HG02973 (cell line): ENCODE data around the gene USP47.

Source experiments
- ATAC-seq: cut with Tn5 transposase; IDR thresholded peaks from one replicate; pipeline ENCODE4 v1.9.1; 2021; ENCODE audit warnings: moderate library complexity; ENCODE audit not compliant: unreplicated experiment

USP47 gene

DNA sequence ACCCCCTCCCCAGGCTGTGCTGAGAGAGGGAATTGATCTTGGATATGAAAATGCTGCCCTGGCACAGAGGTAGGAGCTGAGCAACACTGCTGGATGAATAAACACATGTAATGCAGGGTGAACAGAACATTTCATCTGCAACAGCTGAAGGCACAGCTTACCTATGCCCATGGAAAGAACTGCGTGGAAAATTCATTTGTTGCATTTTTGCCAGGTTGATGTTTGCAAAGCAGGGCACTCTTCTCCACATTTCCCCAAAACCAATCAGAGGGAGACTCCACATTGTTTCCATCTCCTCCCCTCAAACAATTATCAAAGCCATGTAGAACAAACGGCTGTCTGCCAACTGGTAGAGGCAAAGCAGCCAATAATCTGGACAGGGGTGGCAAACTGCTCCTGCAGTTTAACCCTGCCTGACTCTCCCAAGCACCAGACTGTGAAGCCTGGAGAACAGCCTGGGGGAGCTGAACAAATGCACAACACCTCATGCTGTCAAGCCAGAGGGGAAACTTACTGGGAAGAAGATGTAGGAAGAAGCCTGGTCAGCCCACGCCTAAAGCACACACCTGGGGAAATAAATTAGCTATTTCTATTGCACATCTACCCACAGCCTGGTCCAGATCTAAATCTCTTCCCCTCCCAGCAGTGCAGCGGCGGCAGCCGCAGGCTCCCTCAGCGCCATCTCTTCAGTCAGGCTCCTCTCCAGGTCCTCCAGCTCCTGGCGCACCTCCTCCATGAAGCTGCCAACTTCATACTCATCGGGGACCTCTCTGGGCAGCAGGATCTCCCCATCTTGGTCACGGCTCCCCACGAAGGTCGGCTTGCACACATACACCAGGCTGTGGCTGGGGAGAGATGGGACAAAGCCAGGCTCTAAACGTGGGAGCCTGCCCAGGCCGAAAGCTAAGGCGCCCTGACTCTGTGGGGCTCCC, 122.3 kb downstream of the USP47 start:
- ATAC-seq, result no peak

DNA sequence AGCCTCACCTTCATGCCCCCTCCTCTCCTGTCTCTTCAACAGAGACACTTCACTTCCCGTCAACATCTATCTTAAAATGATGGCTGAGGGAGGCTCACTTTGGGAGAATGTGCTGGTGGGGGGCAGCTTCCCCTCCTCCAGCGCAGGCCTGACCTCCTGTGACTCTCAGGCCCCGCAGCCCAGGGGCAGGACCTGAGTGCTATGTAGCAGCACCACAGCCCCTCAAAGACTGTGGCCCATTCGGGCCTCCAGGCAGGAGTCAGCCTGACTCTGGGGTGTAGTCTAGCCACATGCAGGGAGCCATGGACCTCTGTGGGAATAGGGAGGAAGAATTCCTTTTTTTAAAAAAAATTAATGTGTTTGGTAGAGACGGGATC, 123.0 kb downstream of the USP47 start:
- ATAC-seq, result no peak

DNA sequence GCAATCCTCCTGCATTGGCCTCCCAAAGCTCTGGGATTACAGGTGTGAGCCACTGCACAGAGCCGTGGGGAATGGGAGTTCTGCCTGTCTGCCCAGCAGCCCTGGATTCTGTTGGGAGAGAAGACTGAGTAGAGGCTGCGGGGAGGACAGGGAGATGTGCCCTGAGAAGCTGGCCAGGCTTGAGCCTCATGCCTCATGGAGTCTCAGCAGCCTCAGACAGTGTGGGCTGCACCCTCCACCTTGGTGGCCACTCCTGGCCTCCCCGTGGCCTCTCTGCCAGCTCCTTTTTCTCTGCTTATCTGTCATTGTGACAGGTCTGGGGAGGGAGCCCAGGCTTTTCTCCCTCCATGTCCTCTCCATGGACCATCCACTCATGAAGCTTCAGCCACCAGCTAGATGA, 123.4 kb downstream of the USP47 start:
- no peak for ATAC-seq

DNA sequence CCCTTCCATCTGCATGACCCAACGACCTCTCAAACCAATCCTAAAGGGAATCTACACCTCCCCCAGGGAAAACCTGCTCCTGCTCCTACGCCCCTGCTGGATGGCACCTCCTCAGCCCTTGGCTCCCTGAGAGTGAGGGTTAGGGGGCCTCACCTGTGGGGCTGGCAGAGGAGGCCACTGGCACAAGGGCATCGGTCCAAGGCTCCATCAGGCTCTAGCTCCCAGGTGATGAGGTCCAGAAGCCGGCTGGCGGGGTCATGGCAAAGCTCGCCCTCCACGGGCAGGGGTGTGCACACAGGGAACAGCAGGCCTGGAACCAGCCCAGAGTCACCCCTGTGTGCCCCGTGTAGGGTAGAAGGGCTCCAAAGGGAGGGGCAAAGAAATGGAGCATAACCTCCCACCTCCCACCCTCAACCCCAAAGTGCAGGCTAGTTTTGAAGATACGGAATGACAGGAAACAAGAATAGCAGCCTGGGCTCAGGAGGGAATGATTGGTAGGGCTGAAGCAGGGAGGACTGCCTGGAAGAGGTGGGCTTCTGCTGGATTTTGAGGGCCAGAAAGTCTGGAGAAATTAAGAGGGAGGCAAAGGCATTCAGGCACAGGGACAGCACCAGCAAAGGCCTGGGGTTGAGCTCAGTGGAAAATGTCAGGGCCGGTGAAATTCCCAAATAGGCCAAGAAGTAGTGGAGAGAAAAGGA, 124.0 kb downstream of the USP47 start:
- ATAC-seq, result no peak

DNA sequence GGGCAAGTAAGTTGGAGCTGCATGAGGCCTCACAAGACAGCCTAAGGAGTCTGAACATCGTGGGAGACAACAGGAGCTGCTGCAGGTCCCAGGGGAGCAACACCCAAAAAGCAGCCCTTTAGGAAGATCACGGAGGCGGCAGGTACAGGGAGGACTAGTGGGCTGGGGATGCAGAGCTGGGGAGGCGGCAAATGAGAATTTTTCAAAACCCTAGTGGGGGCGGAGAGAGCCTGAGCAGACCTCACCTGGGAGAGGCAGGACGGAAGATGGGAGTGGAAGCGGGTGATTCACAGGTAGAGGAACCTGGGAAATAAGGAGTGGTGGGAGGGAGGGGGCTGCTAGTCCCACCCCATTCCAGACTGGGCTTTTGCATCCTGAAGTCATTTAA, 124.6 kb downstream of the USP47 start:
- ATAC-seq, result no peak

DNA sequence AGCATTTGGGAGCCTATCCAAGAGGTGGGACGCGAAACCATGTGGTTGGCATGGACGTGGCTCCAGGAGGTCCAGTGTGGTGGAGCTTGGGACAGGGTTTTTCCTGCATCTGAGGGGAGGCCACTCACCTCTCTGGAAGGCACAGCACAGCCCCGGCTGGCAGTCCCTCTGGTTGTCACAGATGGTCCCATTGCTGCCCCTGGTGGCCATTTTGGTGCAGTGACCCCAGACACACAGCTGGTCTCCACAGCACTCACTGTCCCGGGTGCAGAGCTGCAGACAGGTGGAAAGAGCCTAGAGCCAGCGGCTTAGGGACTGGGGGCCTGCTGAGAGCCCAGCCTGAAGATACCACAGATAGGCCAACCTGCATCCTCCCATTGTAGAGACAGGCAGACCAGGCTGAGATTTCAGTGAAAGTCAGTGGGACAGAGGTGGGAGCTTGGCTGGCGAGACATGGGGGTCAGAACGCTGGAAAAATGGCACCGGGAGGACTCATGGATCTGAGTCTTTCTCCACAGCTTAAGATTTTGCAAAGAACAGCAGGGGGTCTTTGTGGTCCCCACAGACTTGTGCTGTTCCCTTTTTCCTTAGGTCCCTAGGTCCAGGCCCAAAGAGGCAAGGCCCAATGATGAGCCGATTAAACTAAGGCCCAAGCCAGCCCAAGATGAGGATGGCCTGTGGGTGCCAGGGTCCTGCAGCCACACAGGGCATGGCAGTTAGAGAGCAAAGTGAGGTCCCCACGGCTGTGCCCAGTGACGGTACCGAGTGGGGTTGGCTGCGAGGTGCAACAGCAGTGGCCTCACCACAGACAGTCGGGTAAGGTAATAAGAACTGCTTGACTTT, 125.3 kb downstream of the USP47 start:
- ATAC-seq, result peak; percentile 92

DNA sequence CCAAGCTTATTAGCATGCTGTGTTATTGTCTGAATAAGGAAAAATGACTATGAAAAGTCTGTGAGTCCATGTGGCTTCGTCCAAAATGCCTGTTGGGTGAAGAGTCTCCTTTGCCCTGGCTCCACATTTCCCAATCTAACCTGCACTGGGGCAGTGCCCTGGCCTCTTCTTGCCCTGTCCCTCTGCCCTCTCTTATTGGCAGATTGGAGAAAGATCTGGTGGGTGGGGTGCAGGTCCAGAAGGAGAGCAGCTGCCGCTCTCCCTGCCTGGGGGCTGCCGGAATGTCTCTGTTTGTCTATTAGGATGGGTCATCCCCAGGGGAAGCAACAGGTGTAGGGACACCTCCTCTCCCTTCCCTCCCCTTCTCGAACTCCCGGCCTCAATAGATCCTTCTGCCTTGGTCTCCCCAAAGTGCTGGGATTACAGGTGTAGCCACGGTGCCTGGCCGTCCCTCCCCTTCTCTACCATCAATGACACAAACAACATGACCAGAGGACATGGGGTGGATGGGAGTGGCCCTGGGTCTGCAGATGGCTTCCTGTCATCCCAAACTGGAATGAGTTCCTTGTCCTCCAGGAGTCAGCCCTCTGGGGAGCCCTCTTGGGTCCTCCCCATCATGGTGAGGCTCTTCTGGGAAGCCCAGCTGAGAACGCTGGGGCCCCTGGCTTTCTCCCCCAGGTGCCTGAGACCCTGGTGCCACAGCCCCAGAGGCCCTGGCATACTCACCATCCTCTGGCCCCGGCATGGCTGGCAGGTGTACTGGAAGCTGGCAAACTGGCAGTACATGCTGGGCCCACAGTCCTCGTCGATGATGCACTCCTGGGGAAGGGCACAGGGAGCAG, 126.1 kb downstream of the USP47 start:
- no peak for ATAC-seq

DNA sequence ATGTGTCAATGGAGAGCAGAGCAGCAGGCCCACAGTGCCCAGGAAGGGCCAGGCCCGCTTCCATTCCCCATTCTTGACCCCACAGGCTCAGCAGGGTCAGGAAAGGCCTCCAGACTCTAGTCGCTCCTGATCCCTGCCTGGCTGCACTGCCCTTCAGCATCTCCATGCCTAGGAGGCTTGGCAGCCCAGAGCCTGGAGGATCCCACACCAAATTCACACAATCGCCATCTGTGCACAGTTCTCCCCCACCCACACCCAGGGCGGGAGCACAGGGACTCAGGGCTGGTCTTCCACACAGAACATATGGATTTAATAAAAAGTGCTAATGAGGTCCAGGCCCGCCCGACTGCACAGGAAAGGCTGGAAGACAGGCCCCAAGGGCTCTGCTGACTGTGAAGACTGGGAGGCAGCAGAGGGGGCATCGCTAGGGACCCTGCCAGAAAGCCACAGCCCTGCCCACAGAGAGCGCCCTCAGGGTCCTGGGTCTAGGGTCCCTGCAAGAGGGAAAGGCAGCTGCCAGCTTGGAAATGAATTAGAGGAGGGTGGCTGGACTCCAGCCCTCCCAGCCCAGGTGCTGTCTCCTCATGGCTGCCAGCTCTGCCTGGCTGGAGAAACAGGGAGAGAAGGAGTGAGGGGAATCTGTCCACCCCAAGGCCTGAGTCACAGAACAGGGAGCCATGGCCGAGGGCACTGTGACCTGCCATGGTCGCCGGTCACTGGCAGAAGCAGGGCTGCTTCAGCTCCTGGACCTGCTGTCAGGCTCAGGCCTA, 126.9 kb downstream of the USP47 start:
- no peak for ATAC-seq

DNA sequence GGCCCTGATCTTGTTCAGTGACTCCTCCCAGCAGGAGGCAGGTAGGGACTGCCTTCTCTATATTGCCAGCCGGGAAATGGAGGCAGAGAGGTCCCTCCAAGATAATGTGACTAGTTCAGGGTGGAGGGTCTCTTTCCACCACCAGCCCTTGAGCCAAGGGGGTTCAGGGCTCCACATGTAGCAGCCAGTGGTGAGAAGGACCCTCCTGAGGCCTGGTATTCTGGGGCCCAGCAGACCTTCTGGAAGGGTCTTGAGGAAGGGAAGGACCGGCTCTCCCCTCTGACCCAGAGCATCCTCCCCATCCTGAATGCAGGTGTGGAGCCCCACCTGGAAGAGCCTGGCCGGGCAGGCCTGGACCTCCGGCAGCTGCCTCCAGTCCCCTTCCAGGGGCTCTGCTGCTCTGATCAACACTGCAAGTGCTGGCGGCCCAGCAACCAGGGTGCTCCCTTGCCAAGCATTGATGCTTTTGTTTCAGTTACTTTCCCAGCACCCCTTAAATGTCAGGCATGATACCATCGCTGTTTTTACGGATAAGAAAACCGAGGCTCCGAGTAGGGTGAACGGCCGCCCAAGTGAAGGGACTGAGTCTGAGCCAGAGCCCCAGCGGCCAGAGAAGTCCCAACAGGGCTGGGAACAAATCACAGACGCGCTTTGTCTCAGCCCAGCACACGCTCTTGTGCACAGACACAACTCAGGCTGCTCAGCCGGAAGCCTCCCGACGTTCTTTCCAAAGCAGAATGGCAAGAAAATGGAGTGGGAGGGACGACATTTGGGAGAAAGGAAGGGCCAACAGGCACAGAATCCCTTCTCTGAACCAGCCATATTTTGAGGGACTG, 127.8 kb downstream of the USP47 start:
- no peak for ATAC-seq

DNA sequence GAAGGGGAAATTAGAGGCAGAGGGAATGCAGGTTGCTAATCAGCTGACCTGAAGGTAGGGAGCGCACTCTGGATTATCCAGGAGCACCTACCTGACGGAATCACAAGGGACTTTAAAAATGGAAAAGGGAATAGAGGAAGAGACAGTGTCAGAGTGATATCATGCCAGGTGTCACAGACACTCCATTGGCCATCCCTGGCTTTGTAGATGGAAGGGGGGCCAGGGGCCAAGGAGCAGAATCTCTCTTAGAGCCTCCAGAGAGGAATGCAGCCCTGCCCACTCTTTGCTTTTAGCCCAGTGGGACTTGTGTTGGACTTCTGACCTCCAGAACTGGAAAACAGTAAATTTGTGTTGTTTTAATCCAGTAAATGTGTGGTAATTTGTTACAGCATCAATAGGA, 128.8 kb downstream of the USP47 start:
- ATAC-seq, result no peak

DNA sequence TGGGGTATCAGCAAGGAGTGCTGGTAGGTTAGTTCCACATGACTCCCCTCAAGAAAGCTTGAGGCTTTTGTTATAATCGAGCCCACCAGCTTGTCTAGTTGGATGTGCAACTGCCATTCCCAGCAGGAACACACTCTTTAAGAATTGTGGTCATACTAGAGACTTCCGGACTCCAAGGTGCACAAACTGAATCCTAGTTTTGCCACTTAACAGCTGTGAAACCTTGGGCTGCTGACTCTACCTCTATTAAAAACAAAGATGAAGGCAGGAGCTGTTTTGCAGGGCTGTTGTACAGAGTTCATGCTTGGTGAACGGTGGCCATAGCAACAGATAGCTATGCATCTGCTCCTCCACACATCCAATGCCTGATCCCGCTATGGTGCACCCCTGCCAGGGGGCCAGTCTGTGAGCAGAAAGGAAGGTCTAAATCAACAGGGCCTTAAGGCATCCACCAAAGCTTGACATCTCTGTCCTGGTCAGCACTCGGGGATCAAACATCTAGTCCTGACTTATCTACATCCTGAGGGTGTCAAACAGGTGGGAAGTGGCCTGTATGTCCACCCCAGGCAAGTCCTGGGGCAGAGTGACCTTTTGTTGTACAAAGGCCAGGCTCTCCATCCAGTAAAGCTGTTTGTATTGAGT, 130.3 kb downstream of the USP47 start:
- no peak for ATAC-seq

DNA sequence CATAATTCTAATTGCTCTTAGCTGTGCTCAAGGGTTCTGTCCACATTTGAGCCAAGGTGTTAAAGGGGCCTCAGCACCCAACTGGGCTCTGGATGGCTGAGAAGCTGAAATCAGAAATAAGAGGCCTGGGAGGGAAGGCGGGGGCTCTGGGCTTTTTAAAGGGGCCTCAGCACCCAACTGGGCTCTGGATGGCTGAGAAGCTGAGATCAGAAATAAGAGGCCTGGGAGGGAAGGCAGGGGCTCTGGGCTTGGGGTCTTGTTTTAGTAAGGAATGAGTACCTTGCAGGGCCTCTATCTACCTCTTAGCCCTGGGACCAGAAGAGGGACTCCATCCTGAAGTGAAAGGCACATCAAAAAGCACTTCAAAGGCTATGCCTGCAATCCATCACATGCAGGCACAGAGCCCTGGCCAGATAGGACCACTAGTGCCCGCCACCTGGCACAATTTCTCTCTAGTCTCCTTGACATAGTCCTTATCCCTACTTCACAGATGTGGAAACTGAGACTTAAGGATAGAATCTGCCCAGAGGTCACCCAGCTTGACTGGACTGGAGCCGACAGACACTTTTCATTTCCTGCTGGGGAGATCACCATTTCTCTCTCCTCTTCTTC, 131.1 kb downstream of the USP47 start:
- ATAC-seq, result no peak

DNA sequence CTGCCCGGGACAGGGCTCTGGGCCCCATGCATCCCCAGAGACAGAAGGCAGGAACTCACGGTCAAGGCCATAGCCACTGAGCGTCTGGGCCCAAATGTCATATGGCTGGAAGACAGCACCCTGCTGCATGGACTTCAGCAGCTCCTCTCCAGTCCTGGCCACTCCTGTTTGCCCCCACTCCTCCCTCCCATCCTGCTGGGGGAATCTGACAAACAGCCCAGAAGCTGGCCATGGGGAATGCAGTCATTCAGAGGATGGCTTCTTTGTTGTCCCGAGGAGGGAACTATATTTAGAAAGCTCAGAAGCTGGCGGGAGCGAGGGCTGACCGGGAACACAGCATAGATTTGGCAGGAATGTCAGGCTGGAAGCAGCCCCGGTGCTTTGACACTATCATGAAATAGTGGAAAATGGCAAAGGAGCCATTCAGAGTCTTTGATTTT, 131.6 kb downstream of the USP47 start:
- no peak for ATAC-seq

DNA sequence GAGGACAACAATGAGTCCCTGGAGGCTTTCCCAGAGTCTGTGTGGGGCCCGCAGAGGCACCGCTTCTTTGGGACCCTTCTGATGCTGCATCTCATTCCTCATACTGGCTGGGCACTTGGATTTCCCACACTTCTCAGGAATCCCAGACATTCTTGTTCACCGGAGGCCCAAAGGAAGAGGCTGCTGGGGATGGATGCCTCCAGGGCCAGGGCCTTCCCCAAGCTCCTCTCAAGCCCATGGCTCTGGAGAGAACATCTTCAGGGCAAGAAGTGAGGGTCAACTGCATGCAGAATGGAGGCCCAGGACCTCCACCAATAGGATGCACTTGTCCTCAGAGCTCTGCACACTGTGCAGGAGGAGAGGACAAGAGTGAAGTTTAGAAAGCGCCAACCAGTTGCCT, 132.1 kb downstream of the USP47 start:
- ATAC-seq, result no peak

DNA sequence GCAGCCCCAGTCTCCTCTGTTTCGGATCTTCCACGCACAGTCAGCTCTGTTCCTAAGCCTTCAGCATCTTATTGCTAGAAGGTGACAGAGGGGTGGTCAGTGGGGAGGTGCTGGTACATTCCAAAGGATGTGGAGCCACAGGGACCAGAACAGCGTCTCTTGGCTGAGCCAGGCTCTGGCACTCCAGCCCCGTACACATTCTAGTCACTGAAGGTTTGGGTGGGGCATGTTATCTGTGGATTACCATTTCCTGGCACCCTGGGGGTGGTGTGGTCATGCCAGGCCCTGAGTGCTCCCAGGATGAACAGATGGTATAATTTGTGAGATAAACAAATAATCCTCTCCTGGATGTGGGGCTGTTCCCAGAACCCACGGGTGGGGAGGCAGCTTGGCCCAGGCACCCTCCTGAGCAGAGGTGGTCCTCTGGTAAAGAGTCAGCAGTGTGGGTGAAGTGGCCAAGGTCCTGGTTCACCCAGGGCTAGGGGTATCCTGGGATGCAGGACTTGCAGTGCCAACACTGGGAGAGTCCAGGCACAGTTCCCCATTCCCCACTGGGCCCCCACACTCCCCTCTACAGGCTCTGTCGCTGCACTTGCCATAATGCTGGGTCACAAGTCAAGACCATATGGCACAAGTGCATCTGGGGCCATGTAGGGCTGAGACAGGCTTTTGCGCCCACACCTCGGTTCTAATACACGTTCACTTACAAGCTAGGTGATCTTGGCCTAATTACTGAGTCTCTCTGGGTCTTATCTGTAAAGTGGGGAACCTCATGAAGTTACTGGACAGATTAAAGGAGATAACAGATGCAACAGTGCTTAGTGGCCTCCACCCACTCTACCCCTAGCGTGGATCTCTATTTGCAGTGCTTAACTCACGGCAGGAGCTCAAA, 133.7 kb downstream of the USP47 start:
- ATAC-seq, result no peak

DNA sequence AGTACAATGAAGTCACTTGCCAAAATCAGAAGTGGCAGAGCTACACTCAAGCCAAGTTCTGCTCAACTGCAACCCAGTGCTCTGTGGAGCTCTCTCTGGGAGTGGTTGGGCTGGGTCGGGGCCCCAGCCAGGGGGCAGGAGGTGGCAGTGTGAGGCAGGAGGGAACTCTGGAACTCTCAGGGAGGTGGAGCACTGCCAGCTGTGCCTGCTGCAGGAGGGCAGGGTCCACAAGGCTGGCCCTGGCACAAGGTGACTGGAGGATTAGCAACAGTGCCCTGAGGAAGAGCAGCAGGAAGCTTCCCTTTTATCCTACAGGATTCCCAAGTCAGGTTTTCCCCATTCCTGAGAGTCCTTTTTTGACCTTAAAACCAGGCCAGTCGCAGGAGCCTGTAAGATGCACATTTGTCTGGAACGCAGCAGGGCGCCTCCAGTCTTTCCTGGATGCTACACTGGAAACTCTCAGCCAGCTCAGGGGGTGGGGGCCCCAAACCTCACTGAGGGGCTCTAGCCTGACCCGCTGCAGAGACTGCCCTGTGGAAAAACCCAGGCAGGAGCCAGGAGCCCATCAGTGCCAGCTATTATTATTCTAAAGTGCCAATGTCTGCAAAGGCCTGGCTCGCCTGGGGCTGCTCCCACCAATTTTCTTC, 134.8 kb downstream of the USP47 start:
- ATAC-seq, result no peak
